Endothelial cell of hepatic sinusoid (primary cell): ENCODE results near the gene FIGLA.
"Not testable (repeated sequence)": the region's sequence is repeated elsewhere in the genome, so short reads cannot be mapped to it uniquely, and the experiment has no call there.

Source experiments
- in situ Hi-C: cut with HindIII; loops from 2 replicates; pipeline ENCODE4 v1.10.0; 2017; ENCODE audit warnings: low sequenced_read_pairs

The FIGLA gene

DNA sequence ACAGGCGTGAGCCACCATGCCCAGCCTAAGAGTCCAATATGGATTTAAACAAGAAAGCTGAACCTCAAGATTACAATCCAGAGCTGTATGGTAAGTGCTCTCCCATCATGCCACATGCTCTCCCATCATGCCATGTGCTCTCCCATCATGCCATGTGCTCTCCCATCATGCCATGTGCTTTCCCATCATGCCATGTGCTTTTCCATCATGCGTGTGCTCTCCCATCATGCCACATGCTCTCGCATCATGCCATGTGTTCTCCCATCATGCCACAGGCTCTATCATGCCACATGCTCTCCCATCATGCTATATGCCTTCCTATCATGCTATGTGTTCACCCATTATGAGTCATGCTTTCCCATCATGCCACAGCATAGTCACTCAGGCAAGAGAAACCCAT is 43.2 kb downstream of the FIGLA start:
- in situ Hi-C loops = no loop called here

DNA sequence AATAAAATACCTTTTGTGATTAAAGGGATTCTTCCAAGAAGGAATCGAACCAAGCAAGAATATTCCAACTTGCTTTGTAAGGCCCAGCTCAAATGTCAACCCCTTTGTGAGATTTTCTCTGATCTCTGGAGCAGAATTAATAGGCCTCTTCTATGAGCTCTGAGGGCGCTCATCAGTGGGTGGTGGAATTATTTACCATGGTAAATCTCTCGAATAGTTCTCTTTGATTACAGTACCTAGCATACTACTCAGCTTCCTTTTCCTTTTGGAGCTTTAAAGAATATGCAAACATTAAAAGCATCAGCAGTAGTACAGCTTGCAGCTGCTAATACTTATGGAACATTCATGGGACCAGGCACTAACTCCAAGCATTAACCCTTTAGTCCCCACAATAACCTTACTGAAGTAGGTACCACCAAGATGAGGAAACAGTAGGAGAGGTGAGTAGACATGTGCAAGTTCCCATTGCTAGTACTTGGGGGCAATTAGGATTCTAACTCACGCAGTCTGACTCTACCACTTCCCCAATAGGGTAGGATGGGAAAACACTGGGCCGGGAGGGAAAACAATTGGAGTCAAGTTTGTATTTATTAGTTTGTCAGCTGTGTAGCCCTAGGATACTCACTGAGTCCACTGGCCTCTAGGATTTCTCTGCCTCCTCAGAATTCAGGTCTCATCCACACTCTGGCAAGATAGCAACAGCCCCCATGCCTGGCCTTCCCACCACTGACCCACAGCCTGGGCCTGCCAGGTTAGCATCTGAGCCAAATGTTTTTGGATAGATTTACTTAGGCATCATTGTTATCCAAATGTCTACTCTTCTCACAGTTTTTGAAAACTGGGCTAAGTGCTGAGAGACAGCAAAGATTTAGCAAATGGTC is 44.1 kb downstream of the FIGLA start:
- in situ Hi-C loops = no loop called here

DNA sequence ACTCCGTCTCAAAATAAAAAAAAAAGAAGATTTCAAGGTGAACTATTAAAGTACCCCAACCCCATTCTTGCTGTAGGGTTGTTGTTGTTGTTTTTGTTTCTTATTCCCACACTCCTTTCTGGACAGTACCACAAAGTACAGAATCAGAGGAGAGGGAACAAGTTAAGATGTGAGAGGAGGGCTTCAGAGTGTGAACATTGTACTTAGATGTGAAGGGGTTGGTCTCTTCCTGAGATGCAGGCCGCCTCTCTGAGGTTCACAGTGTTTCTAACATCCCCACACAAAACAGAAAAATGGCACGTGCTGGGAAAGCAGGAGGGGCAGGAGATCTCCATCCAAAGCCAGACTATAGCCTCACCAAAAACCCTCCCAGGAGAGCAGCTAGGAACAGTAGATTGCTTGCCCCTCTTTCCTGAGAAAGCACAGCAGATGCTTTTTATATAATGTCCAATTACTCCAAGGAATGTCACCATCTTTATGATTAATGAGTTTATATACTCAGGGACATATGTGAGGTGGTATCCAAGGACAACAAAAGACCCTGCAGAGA is 45.1 kb downstream of the FIGLA start:
- in situ Hi-C loops = no loop called here

DNA sequence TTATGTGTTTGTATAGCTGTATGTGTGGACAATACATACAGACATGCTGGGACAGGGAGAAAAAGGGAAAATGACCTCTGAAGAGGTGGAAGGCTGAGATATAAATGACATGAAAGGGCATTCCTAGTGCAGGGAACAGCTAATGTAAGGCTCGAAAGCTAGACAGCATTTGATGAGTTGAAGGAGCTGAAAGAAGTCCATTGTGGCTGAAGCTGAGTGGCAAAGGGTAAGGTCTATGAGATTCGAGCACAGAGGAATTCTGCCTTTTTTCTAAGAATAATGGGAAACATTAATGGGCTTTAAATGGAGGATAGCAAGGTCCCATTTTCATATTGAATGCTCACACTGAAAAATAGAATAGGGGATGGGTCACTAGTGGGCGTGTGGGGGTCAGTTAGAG is 46.0 kb downstream of the FIGLA start:
- in situ Hi-C loops = no loop called here

DNA sequence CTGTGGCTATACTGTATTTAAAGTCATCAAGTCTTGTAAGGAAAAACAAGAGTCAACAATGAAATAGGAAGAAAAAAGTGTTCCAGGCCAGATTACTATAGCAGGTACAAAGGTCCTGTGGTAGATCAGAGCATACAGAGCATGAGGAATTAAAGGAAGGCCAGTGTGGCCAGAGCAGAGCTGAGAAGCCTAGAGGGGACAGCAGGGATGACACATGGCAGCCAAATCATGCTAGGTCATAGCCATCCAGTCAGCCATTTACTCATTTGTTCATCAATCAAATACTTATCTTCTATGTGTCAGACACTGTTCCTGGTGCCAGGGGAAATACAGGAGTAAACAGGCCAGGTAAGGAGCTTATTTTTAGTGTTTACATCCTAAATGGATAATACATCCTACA is 46.8 kb downstream of the FIGLA start:
- in situ Hi-C loops = no loop called here

DNA sequence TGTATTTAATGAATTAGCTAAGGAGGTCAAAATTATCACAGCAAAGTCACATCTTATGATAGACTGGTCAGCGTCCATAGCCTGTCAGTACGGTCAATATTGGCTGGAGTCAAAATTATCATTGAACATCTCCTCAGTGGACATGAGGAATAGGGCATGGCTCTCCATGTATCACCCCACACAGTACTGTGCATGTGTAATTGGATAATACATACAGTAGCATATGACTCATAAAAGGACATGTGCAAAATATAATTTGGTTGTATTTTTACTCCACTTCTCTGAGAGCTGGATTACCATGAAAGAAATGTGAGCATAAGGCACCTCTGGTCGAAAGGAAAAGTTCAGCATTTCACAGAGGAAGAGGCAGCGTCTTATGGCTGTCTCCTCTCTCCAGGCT is 47.4 kb downstream of the FIGLA start:
- in situ Hi-C loops = no loop called here

DNA sequence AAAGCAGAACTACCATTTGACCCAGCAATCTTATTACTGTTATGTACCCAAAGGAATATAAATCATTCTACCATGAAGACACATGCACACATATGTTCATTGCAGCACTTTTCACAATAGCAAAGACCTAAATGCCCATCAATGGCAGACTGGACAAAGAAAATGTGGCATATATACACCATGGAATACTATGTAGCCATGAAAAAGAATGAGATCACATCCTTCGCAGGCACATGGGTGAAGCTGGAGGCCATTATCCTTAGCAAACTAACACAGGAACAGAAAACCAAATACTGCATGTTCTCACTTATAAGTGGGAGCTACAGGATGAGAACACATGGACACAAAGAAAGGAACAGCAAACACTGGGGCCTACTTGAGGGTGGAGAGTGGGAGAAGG is 51.0 kb downstream of the FIGLA start:
- in situ Hi-C loops = not testable (repeated sequence)

DNA sequence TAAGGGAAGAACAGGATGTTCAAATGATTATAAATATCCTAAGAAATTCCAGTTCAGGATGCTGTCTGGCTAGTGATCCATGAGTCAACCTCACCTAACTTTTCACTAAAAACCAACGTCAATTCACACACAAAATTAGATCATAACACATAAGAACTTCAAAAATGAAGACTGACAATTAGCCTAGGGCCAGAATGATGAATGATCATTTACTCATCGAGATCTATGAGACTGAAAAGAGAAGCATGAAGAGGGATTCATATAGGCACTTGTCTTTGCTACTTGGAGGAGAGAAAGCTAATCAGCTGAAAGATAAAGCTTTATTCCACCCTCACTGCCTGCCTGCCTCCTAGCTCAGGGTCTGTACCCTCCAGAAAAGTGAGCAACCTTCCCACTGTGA is 52.3 kb downstream of the FIGLA start:
- in situ Hi-C loops = no loop called here

DNA sequence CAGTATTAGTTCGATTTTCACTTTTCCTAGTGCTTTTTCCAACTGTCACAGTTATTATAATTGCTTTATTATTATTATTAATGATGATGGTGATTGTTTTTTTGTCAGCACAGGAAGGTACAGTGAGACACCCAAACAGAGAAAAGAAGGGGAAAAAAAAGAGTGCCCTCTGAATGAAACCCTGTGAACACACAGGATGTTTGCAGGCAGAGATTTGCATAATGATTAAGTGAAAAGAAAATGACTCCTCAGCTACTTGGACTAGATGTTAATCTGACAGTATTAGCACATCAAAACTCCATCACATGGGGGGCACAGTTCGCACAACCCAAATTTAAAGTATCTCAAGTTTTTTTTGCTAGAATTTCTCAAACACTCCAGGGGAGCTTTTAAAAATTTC is 55.4 kb downstream of the FIGLA start:
- in situ Hi-C loops = no loop called here

DNA sequence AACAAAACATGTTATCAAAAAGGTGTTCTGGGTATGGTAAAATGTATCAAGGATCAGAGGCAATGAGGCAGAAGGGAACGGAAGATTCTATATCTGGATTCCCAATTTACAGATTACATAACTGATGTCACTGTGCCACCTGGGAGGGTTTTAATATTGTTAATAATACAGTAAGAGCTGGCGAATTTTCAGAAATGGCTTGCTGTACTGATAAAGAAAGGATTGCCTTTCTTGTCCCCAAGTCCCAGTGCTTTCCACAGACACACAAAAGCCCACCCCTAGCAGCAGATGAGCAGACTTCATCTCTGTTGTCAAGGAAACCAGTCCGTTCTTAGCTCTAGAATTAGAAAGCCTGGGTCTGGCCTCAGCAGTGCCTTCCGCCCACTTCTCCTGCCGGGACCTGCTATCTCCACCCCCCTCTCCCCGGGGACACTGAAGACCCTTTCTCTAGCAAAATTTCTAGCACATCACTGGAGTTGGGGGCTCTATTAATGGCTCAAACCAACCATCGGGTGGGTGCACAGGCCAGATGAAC is 56.7 kb downstream of the FIGLA start:
- in situ Hi-C loops = no loop called here

DNA sequence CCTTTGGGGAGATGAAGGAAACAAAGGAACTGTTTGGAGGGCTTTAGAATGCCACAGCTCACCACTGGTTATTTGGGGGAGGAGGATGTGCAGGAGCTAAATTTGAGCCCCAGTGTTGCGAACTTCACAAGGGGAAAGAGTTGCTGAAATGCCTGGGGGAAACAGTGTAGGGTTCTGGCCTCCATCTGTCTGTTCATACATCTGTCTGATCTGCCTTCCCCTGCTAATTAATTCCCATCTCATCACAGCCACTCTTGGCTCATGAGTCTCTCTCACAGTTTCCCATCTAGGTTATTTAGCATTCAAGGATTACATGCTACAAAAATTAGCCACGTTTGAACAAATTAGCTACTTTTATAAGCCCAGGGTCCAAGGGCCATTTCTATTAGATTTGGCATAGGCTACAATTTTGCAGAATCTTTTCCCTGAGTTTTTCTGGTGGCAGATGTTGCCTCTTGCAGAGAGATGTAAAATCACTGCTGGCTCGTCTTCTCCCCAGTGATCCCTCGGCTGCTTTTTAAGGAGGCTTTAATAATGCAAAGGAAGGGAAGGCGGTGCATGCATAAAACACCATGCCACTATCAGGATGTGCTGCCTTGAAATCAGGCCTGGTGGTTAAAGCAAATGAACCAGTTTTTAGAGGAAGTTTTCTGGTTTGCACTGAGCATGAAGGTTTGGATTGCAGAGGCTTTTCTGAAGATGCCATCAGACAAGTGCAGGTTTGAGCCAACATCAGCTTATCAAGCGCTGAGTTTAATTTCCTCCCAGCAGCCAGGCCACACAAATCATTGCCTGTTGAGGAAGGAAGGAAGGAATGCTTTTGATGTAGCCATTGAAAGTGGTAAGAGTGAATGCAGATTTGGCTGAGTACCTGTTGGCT is 57.4 kb downstream of the FIGLA start:
- in situ Hi-C loops = no loop called here

DNA sequence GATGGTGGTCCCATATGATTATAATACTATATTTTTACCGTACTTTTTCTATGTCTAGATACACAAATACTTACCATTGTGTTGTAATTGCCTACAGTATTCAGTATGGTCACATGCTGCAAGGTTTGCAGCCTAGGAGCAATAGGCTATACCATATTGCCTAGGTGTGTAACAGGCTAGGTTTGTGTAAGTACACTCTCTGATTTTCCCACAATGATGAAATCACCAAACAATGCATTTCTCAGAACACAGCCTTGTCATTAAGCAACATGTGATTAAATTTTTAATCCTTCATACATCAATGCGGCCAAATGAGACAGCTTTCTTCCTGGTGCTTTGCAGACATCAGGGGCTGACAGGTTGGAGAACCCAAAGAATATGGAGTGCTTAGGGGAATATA is 59.7 kb downstream of the FIGLA start:
- in situ Hi-C loops = no loop called here

DNA sequence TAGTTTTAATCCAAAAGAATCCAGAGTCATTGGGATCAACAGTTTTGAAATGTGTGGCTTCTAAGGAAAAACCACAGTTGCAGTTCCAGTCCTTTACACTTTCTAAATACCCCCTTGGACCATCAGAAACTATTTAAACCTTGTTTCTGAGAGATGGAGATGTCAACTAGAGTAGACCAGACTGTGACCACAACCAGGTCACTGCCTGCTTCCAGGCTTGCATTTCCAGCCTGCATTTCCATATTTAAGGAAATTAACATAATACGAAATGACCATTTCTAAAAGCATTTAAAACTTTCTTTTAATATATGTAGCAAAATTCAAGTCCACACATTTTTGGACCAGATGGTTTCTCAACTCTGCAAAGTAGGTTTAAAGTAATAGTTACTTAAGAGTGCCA is 60.8 kb downstream of the FIGLA start:
- in situ Hi-C loops = no loop called here

DNA sequence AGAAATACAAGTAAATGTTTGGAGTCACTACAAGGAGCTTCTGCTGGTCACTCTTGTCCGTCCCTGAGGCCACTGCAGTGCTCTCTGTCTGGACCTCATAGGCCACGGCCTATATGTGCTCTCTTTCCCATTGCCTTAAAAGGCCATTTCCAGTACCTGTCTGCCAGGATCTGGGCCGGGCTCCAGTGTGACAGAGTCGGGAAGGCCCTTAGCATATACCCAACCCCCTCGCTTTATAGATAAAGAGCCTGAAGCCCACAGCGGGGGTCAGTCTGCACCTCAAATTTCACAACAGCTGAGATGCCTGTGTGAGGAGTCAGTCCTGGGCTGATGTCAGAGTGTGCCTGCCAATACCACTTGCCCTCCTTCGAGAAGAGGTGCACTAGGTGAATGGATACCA is 62.3 kb downstream of the FIGLA start:
- in situ Hi-C loops = no loop called here
